ENCODE results near the gene TSEN2. TPM values are rescaled to one million over a fixed set of nuclear protein-coding genes. Genes with fewer than 3 reads are reported as not detected.
"Not testable (repeated sequence)": the region's sequence is repeated elsewhere in the genome, so short reads cannot be mapped to it uniquely, and the experiment has no call there.

TSEN2 gene
- 10 to 100 TPM; 13.8 TPM for total RNA-seq
- long read RNA-seq, donor 1, partial matches to known transcripts: 3 of 7 reads
- long read RNA-seq, donor 1, other reads (novel, unspliced or antisense): 4 of 7 reads
- long read RNA-seq, donor 2, partial matches to known transcripts: 5 of 25 reads
- long read RNA-seq, donor 2, other reads (novel, unspliced or antisense): 17 of 25 reads

GRCh38 chr3:12484198-12484982 is at the start of gene TSEN2:
Gene TSEN2, plus strand, starts transcription at chr3:12484480. Its CDS starts 5,321 bp downstream, at chr3:12489801.
- peak; percentile 98 for DNase-seq (ENCODE audit: low spot score)

GRCh38 chr3:12436514-12437220 is 47.6 kb upstream of the TSEN2 start:
- intact Hi-C loops (cut with DNase I): no loop called here
- no peak for DNase-seq (ENCODE audit: low spot score)

More at GRCh38 chr3:12484198-12484982, at the start of gene TSEN2:
- intact Hi-C loops (cut with DNase I): loop anchor here in 1 of 2 donors (5.0 kb wide), 1 partner anchor 347 kb away; no protein-coding TSS in a partner anchor

- no peak for DNase-seq (ENCODE audit: low spot score)
Observed at GRCh38 chr3:12437221-12437605, 47.1 kb upstream of the TSEN2 start.

GRCh38 chr3:12437861-12438260 is 46.4 kb upstream of the TSEN2 start:
- intact Hi-C loops (cut with DNase I): no loop called here
- peak; percentile 38 for DNase-seq (ENCODE audit: low spot score)

More at GRCh38 chr3:12437221-12437605, 47.1 kb upstream of the TSEN2 start:
- intact Hi-C loops (cut with DNase I): no loop called here

- intact Hi-C loops (cut with DNase I): no loop called here
- peak; percentile 23 for DNase-seq (ENCODE audit: low spot score)
Observed at GRCh38 chr3:12438318-12438717, 46.0 kb upstream of the TSEN2 start.

- DNase-seq (ENCODE audit: low spot score): peak; percentile 14
- intact Hi-C loops (cut with DNase I): no loop called here
Observed at GRCh38 chr3:12439161-12439940, 44.9 kb upstream of the TSEN2 start.

GRCh38 chr3:12440927-12441714 is 43.2 kb upstream of the TSEN2 start:
- intact Hi-C loops (cut with DNase I): no loop called here
- peak; percentile 86 for DNase-seq (ENCODE audit: low spot score)

- DNase-seq (ENCODE audit: low spot score): peak; percentile 67
- intact Hi-C loops (cut with DNase I): no loop called here
Observed at GRCh38 chr3:12442654-12443501, 41.4 kb upstream of the TSEN2 start.

- intact Hi-C loops (cut with DNase I): no loop called here
Observed at GRCh38 chr3:12443781-12444522, 40.3 kb upstream of the TSEN2 start.

GRCh38 chr3:12444582-12445471 is 39.5 kb upstream of the TSEN2 start:
- intact Hi-C loops (cut with DNase I): no loop called here
- DNase-seq (ENCODE audit: low spot score): peak; percentile 69

More at GRCh38 chr3:12443781-12444522, 40.3 kb upstream of the TSEN2 start:
- DNase-seq (ENCODE audit: low spot score): peak; percentile 20

- DNase-seq (ENCODE audit: low spot score): peak; percentile 53
- intact Hi-C loops (cut with DNase I): no loop called here
Observed at GRCh38 chr3:12445523-12446240, 38.6 kb upstream of the TSEN2 start.

- peak; percentile 8 for DNase-seq (ENCODE audit: low spot score)
- intact Hi-C loops (cut with DNase I): no loop called here
Observed at GRCh38 chr3:12446298-12446697, 38.0 kb upstream of the TSEN2 start.

- peak; percentile 19 for DNase-seq (ENCODE audit: low spot score)
- intact Hi-C loops (cut with DNase I): no loop called here
Observed at GRCh38 chr3:12447075-12447474, 37.2 kb upstream of the TSEN2 start.

GRCh38 chr3:12448404-12449202 is 35.7 kb upstream of the TSEN2 start:
- DNase-seq (ENCODE audit: low spot score): peak; percentile 10
- intact Hi-C loops (cut with DNase I): not testable (repeated sequence)

All from posterior vena cava (tissue), 2 donors.